GM12865 (cell line): ENCODE data around the gene FERMT2.

Experiments used
- DNase-seq: peaks from one replicate; pipeline ENCODE4 v3.0.0; 2010; ENCODE audit warnings: low read depth
- H3K4me3 ChIP-seq: 2 replicates; pipeline ENCODE4 v1.5.1; 2011; ENCODE audit warnings: mild to moderate bottlenecking, low read depth, low read length, control low read depth
- CTCF ChIP-seq: IDR thresholded peaks from 2 replicates; pipeline ENCODE4 v1.5.1; 2011; ENCODE audit warnings: low read length, control low read depth, low read depth, inconsistent platforms; ENCODE audit not compliant: insufficient read depth; ENCODE audit errors: missing control alignments

FERMT2 gene

GRCh38 chr14:52878946-52879345 lies 71.9 kb downstream of the FERMT2 start:
- no peak for DNase-seq
- no peak for TF ChIP-seq CTCF
- H3K4me3 ChIP-seq = no peak overlapping the region

GRCh38 chr14:52878469-52878868 lies 72.4 kb downstream of the FERMT2 start:
- no peak for DNase-seq
- H3K4me3 ChIP-seq = no peak overlapping the region
- TF ChIP-seq CTCF = no peak

- no peak for DNase-seq
- H3K4me3 ChIP-seq = no peak overlapping the region
- no peak for TF ChIP-seq CTCF
Measured at GRCh38 chr14:52877628-52878027, 73.2 kb downstream of the FERMT2 start.

- no peak for TF ChIP-seq CTCF
- no peak for DNase-seq
- no peak overlapping the region for H3K4me3 ChIP-seq
Measured at GRCh38 chr14:52876806-52877205, 74.0 kb downstream of the FERMT2 start.

- no peak for TF ChIP-seq CTCF
- no peak overlapping the region for H3K4me3 ChIP-seq
- DNase-seq = no peak
Measured at GRCh38 chr14:52876311-52876710, 74.5 kb downstream of the FERMT2 start.

- no peak for TF ChIP-seq CTCF
- H3K4me3 ChIP-seq = no peak overlapping the region
Measured at GRCh38 chr14:52875707-52876106, 75.1 kb downstream of the FERMT2 start.

GRCh38 chr14:52874389-52874788 lies 76.5 kb downstream of the FERMT2 start:
- no peak for DNase-seq
- no peak for TF ChIP-seq CTCF
- no peak overlapping the region for H3K4me3 ChIP-seq

More at GRCh38 chr14:52875707-52876106, 75.1 kb downstream of the FERMT2 start:
- DNase-seq = no peak
